Activated CD4-positive, alpha-beta T cell treated with anti-CD3 and anti-CD28 coated beads, Interleukin-2, amount 50 U/mL, for 1 hour (primary cell): ENCODE data around the gene IRS2.

Experiments used
- DNase-seq: peaks from one replicate; pipeline ENCODE4 v3.0.0-alpha.2; 2020

Gene IRS2

GRCh38 chr13:109779876-109780510, 6.4 kb downstream of the IRS2 start:
- no peak for DNase-seq

- DNase-seq = peak; percentile 61
These were observed 7.3 kb downstream of the IRS2 start for GRCh38 chr13:109779074-109779473.

GRCh38 chr13:109778102-109778542, 8.3 kb downstream of the IRS2 start:
- no peak for DNase-seq

DNA sequence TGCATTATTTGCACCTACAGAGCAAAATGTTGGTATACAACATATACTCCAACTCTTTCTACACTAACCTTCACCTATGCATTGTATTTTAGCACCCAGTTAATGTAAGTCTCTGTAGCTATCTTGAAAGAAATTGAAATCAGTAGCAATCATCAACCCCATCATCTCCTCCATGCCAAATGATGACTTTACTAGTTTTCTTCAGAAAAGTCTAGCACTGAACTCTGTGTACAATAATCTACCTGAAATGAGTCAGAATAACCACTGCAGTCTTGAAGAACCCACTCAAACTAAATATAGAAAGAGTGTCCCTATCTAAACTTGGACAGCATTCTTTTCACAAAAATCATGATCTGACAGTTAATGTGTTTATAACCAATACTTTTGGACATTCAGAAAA, 9.8 kb downstream of the IRS2 start:
- DNase-seq = no peak

GRCh38 chr13:109773786-109774185, 12.6 kb downstream of the IRS2 start:
- DNase-seq = no peak

GRCh38 chr13:109773276-109773675, 13.1 kb downstream of the IRS2 start:
- no peak for DNase-seq

- no peak for DNase-seq
These were observed 14.5 kb downstream of the IRS2 start for GRCh38 chr13:109771926-109772325.

DNA sequence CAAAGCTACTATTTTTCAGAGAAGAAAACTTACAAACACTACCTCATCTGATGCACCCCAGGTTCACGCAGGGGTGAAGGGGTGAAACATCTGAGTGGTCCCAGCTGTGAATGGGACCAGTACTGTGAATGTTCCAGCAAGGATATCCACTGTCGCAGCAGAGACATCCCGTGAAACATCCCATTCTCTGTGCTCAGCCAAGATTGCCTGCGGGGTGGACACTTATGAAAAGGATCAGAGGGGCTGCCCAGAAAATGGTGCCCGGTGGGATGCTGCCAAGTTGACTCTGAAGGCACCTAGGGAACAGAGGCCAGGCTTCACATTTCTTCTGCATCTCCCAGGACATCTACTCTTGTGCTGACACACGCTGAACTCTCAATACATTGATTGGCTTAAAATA, 15.9 kb downstream of the IRS2 start:
- DNase-seq = no peak

- DNase-seq = no peak
These were observed 16.5 kb downstream of the IRS2 start for GRCh38 chr13:109769921-109770320.

- no peak for DNase-seq
These were observed 17.1 kb downstream of the IRS2 start for GRCh38 chr13:109769275-109769674.

GRCh38 chr13:109768616-109769015, 17.8 kb downstream of the IRS2 start:
- DNase-seq = no peak

- no peak for DNase-seq
These were observed 18.2 kb downstream of the IRS2 start for GRCh38 chr13:109768176-109768575.

DNA sequence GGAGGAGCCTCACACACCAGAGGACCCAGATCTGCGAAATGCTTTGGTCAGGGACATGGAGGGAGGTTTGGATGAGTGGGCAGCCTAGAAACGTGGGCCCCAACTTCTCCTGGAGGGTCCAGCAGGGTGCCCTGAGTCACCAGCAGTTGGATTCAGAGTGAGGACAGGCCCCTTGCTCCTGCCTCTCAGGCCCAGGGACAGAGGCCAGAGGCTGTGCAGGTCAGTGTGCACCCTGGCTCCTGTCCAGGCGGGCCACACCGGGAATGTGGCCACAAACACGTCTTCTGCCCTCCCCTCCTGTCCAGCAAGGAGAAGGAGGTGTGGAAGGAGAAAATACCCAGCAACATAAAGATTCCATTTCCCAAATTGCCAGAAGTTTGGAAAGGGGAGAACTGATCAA, 19.4 kb downstream of the IRS2 start:
- no peak for DNase-seq

DNA sequence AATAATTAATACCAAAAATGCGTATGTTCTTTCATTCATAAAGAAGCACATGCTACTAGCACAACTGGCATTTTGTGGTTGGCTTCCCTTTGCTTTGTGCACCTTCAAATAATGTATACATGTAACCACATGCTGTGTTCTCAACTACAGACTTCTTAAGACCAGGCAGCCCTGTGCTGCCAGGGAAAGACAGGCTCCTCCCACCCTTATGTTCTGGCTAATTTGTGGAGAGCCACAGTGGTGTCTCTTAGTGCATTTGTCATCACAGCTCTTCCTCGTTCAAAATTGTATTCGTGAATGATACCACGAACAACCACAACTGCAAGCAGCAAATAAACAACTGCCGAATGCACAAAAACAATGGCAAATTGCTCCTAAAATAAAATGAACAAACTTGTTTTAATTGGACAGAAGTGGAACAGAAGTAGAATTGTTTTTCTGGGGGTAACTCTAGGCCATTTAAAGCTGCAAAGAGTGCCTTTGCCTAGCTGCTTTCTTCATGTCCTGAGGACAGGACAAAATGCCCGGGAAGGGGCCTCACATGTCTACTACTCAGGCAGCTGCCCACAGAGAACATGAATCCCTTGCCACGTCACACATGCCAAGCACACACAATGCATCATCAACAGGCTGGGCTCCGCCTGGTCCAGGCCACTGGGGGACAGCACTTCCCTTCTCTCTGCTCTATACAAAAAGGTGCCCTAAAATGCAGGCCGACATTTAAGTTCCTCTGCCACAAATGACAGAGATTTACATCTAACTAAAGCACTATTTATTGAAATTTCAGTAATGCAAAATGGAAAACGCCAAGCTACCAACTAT, 21.7 kb downstream of the IRS2 start:
- DNase-seq = peak; percentile 13

GRCh38 chr13:109764045-109764444, 22.3 kb downstream of the IRS2 start:
- DNase-seq = no peak

- DNase-seq = no peak
These were observed 23.6 kb downstream of the IRS2 start for GRCh38 chr13:109762791-109763190.

- no peak for DNase-seq
These were observed 24.7 kb downstream of the IRS2 start for GRCh38 chr13:109761695-109762094.

DNA sequence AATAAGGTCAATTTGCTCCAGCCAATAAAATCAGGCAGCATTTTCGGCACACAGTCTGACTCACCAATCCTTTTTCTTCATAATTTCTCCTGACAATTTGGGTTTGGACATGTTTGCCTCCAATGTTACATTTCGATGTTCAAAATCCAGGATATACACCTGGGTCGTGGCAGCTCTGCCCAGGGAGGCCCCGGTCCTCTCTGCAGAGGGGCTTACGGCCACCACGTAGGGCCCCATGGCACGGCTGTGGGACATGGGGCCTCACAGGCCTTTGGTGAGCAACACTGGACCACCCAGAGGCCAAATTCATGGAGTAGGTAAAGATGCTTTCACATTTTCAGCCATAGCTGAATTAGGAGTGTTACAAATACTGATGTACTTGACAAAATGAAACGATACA, 25.4 kb downstream of the IRS2 start:
- no peak for DNase-seq

DNA sequence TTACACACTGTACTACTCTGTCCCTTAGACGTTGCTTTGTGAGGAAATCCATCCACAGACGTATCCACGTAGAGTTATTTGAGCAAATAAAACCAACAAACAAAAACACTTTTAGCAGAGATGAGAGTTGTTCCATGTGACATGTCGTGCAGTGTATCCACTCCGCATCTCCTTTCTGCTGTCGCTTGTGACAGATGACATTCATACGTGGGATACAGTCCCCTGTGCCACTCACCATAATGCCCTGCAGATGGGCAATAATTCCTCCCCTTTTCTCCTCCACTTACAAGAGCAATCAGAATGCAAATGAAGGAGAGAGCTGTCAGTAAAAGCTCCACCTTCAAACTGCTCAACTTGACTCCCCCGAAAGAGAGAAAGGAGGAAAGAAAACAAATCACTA, 26.0 kb downstream of the IRS2 start:
- DNase-seq = no peak

DNA sequence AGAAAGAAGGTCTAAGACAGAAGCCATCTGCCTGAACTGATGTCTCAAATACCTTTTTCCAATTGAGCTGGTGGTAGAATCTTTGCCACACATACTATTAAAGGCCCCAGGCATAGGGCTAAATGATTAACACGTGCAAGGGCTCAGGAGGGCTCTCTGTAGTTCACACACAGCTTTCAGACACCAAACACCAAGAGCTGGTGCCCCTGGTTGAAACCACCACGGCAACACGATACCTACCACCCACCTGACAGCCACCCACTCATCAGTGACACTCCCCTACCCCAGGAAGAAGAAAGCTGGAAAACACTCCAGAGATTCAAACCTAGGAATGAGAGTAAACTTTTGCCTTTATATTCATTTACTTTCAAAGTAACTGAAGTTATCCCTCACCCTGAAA, 26.8 kb downstream of the IRS2 start:
- DNase-seq = no peak

DNA sequence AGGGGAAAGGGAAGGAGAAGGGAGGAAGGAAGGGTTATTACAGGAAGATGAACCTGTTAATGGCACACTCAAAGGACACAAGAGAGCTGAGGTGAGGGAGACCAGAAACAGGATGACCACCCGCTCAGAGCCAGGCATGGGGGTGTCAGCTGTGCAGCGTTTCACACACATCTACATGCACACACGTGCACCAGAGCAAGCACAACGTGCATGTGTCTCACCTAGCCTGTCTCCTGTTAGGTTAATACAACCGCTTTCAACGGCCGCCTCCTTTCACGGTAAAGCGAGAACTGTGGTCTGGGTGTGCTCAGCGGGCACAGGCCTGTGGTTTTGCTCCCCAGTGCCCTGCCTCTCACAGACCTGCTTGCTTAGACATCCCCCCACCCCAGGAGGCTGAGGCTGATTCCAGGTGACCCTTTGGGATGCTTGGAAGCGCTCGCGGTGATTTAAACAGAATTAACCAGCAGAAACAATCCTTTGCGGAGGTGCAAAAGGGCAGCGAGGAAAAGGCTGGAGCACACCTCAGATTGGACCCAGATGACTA, 27.4 kb downstream of the IRS2 start:
- no peak for DNase-seq

DNA sequence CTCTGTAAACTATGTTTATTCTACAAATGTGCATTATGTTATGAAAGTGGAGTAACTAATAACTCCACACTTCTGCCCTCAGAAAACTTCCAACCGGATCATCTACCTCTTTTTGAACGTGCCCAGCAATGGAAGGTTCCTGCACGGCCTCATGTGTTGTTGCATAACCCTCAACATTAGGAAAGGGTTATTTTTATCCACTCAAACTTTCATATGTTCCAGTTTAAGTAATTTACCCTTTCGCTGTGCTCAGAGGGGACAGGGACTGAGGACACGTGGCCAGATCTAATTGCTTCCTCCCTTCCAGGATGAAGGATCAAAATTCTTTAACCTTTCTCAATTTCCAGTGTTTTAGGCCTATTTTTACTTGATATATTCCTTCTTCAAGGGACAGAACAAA, 29.6 kb downstream of the IRS2 start:
- no peak for DNase-seq

GRCh38 chr13:109755997-109756396, 30.4 kb downstream of the IRS2 start:
- DNase-seq = no peak

GRCh38 chr13:109755551-109755950, 30.8 kb downstream of the IRS2 start:
- DNase-seq = no peak
